HCT116 (cell line): ENCODE results near the gene SBK2. TPM values are rescaled to one million over a fixed set of nuclear protein-coding genes. Genes with fewer than 3 reads are reported as not detected.

ENCODE experiments used
- ATAC-seq: fragments of 200-7000 bp; cut with Tn5 transposase; 2 replicates; pipeline ENCODE4 v1.9.1; 2020; ENCODE audit warnings: mild to moderate bottlenecking, moderate library complexity
- BruUV-seq: library from RNA; stranded (reverse); fragments of 400-500 nt; replicated peaks from 2 replicates; lab custom pipeline; 2021; lab: Mats Ljungman, UMichigan
- CTCF ChIA-PET: fragments of 300-600 bp; sonication (Branson Sonifier 250); formaldehyde crosslinking; loops from one replicate; lab custom pipeline; 2021; ENCODE audit warnings: antibody characterized with exemption; lab: Charles Lee
- POLR2A ChIA-PET: fragments of 300-600, 350-600 bp; sonication (Branson Sonifier 250); formaldehyde crosslinking; loops from one replicate; lab custom pipeline; 2021; ENCODE audit warnings: antibody characterized with exemption; lab: Charles Lee
- RAD21 ChIA-PET, 2 experiments: fragments of 300-600 bp; sonication (Branson Sonifier 250); formaldehyde crosslinking; loops; one replicate each; lab custom pipeline; 2023; ENCODE audit warnings: low total read pairs in 2 of 2; ENCODE audit not compliant: uncharacterized antibody in 2 of 2, unreplicated experiment in 2 of 2, low non-redundant PET in 1 of 2; lab: Charles Lee
- DNase-seq: peaks from one replicate; pipeline ENCODE4 v3.0.0-alpha.2; 2010; ENCODE audit warnings: low read depth, low spot score
- H2AFZ ChIP-seq: fragments of 200-600 bp; shearing (Covaris generic), sonication (generic); 2 replicates; pipeline ENCODE4 v1.6.1; 2017; ENCODE audit warnings: low read depth, mixed run types, mixed read lengths, antibody characterized with exemption, low read length; ENCODE audit not compliant: poor library complexity, severe bottlenecking
- H3K27ac ChIP-seq: 2 replicates; pipeline ENCODE4 v1.5.1; 2012; ENCODE audit warnings: low read depth, low read length
- H3K27me3 ChIP-seq: fragments of 200-600 bp; sonication (generic); 2 replicates; pipeline ENCODE4 v1.6.1; 2016; ENCODE audit warnings: mixed run types, low read length, mixed read lengths; ENCODE audit not compliant: insufficient read depth
- H3K36me3 ChIP-seq, 2 experiments: fragments of 200-500 bp in 1 of 2; fragments of 200-600 bp in 1 of 2; sonication (Bioruptor generic) in 1 of 2; sonication (generic) in 1 of 2; 2 replicates each; pipeline versions ENCODE4 v1.5.1 to v1.6.1; 2014 to 2016; ENCODE audit warnings: low read length in 2 of 2, inconsistent platforms in 1 of 2, mixed read lengths in 1 of 2, mixed run types in 1 of 2; ENCODE audit not compliant: insufficient read depth in 2 of 2, control insufficient read depth in 1 of 2
- H3K4me1 ChIP-seq, 2 experiments: fragments of 200-600 bp in 1 of 2; sonication (generic) in 1 of 2; 2 replicates each; pipeline versions ENCODE4 v1.5.1 to v1.6.1; 2012 to 2017; ENCODE audit warnings: low read length in 2 of 2, inconsistent platforms in 1 of 2, mild to moderate bottlenecking in 1 of 2, mixed read lengths in 1 of 2, mixed run types in 1 of 2, moderate library complexity in 1 of 2; ENCODE audit not compliant: insufficient read depth in 2 of 2, control insufficient read depth in 1 of 2
- H3K4me2 ChIP-seq: fragments of 200-600 bp; sonication (generic); 2 replicates; pipeline ENCODE4 v1.6.1; 2017; ENCODE audit warnings: mixed run types, low read length, mixed read lengths
- H3K4me3 ChIP-seq, 2 experiments: fragments of 200-600 bp in 1 of 2; sonication (generic) in 1 of 2; replicated peaks in 1 of 2; 2 replicates each; pipeline ENCODE4 v1.5.1; 2011 to 2016; ENCODE audit warnings: low read length in 2 of 2, control low read depth in 1 of 2, low read depth in 1 of 2, mild to moderate bottlenecking in 1 of 2, mixed read lengths in 1 of 2, mixed run types in 1 of 2
- H3K79me2 ChIP-seq: fragments of 200-600 bp; sonication (generic); 2 replicates; pipeline ENCODE4 v1.6.1; 2017; ENCODE audit warnings: mild to moderate bottlenecking, mixed run types, low read length, moderate library complexity, mixed read lengths; ENCODE audit not compliant: insufficient read depth
- H3K9ac ChIP-seq: fragments of 200-600 bp; sonication (generic); 2 replicates; pipeline ENCODE4 v1.6.1; 2016; ENCODE audit warnings: low read length, mixed read lengths
- H3K9me2 ChIP-seq: fragments of 200-600 bp; sonication (generic), shearing (Covaris generic); 2 replicates; pipeline ENCODE4 v1.6.1; 2017; ENCODE audit warnings: mixed run types, mild to moderate bottlenecking, moderate library complexity; ENCODE audit not compliant: insufficient read depth
- H3K9me3 ChIP-seq, 2 experiments: fragments of 200-500 bp in 1 of 2; fragments of 200-600 bp in 1 of 2; sonication (Bioruptor generic) in 1 of 2; sonication (generic) in 1 of 2; 2 replicates each; pipeline ENCODE4 v1.6.1; 2014 to 2017; ENCODE audit warnings: low read length in 2 of 2, mixed read lengths in 2 of 2, inconsistent platforms in 1 of 2, low read depth in 1 of 2, mild to moderate bottlenecking in 1 of 2, mixed run types in 1 of 2, moderate library complexity in 1 of 2; ENCODE audit not compliant: control insufficient read depth in 1 of 2, insufficient read depth in 1 of 2
- H4K20me1 ChIP-seq: fragments of 200-600 bp; sonication (generic), shearing (Covaris generic); 2 replicates; pipeline ENCODE4 v1.6.1; 2017; ENCODE audit warnings: mixed run types, mild to moderate bottlenecking, moderate library complexity; ENCODE audit not compliant: insufficient read depth
- CEBPB ChIP-seq: IDR thresholded peaks from 2 replicates; pipeline ENCODE4 v1.6.1; 2012; ENCODE audit warnings: low read depth
- EGR1 ChIP-seq: IDR thresholded peaks from 2 replicates; pipeline ENCODE4 v1.6.1; 2012; ENCODE audit warnings: low read depth
- EZH2 ChIP-seq: fragments of 200-600 bp; sonication (generic); IDR thresholded peaks from 2 replicates; pipeline ENCODE4 v1.6.1; 2017; ENCODE audit warnings: antibody characterized with exemption, mixed run types
- EZH2phosphoT487 ChIP-seq: fragments of 200-600 bp; IDR thresholded peaks from 2 replicates; pipeline ENCODE4 v1.6.1; 2018; ENCODE audit warnings: antibody characterized with exemption, borderline replicate concordance
- POLR2A ChIP-seq: IDR thresholded peaks from 2 replicates; pipeline ENCODE4 v1.7.0; 2011; ENCODE audit warnings: borderline replicate concordance; ENCODE audit not compliant: insufficient read depth, insufficient read length; ENCODE audit errors: extremely low read depth
- RAD21 ChIP-seq: IDR thresholded peaks from 2 replicates; pipeline ENCODE4 v1.6.1; 2012; ENCODE audit warnings: low read depth, mild to moderate bottlenecking
- REST ChIP-seq: IDR thresholded peaks from 2 replicates; pipeline ENCODE4 v1.6.1; 2012; ENCODE audit warnings: low read depth
- SIN3A ChIP-seq: IDR thresholded peaks from 2 replicates; pipeline ENCODE4 v1.6.1; 2012; ENCODE audit warnings: low read depth
- TCF7L2 ChIP-seq: IDR thresholded peaks from 2 replicates; pipeline ENCODE4 v1.7.0; 2011; ENCODE audit warnings: borderline replicate concordance, inconsistent platforms; ENCODE audit not compliant: insufficient read depth, insufficient read length; ENCODE audit errors: extremely low read depth
- intact Hi-C: fragments of 100-400 bp; cut with micrococcal nuclease; formaldehyde crosslinking; loops from 2 replicates; pipeline ENCODE4 v1.10.0; 2022
- total RNA-seq: library from RNA; stranded (reverse); gene quantifications from one replicate; pipeline ENCODE4 v1.2.1, GENCODE V29; 2021; ENCODE audit not compliant: unreplicated experiment
- TF ChIP-seq, protein P1 (sequence below), 3 experiments: fragments of 200-600 bp in 1 of 3; sonication (generic) in 1 of 3; IDR thresholded peaks in 2 of 3; conservative IDR thresholded peaks in 1 of 3; 2 replicates each; pipeline ENCODE4 v1.5.1; 2012 to 2017; ENCODE audit warnings: low read depth in 2 of 3, low read length in 2 of 3, antibody characterized with exemption in 1 of 3, borderline replicate concordance in 1 of 3, control low read depth in 1 of 3, mild to moderate bottlenecking in 1 of 3, mixed read lengths in 1 of 3, mixed run types in 1 of 3, moderate library complexity in 1 of 3; ENCODE audit not compliant: insufficient read depth in 1 of 3

Gene SBK2
- total RNA-seq, 1 experiment from 2014 or later = 0.30 TPM

DNA sequence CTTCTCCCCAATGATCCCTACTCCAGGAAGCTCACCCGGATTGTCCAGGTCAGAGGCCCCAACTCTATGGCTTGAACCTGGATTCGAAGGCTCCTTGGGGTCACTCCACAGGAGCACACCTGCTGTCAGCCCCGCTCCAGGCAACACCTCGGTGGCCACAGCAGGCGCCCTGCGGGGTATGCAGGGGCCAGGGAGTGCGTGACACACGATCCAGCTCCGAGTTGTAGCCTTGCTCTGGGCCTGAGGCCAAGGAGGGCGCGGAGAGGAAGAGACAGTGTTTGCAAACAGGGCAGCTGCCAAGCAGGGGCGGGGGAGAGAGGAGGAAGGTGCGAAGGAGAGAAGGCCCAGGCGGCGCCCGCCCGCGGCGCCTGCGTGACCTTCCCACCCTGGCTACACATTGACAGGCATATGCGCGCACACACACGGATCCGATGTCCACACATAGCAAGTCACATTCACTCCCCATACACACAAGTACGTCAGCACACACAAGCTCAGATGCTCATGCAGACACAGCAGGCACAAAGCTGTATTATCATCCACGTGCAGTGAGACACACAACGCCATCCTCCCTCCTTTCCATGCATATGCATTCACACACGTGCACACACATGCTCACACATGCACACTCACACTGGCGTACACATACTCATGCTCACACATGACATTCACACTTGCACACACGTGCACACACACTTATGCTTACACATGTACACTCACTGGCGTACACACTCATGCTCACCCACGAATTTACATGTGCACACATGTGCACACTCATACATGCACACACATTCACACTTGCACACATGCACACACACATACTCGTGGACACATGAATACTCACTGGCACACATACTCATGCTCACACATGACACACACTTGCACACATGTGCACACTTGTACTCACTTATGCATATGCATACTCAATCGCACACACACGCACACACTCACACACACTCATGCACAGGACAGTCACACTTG is 10.4 kb downstream of the SBK2 start:
- no peak overlapping the region for H3K27ac ChIP-seq
- no peak for TF ChIP-seq SIN3A
- TF ChIP-seq, all 23 proteins: peak for 0
- DNase-seq (no peak), ATAC-seq (no peak)
- H3K4me3 ChIP-seq = no peak overlapping the region
- H2AFZ ChIP-seq = no peak overlapping the region
- no peaks in the 10 kb centered on the region for H3K9me2 ChIP-seq
- peaks cover 0 to 4% of the 10 kb centered on the region in 2 experiments; a peak in 1 of 4 replicates for H3K9me3 ChIP-seq
- no peaks in the 10 kb centered on the region for H3K36me3 ChIP-seq
- no peaks in the 10 kb centered on the region for H3K27me3 ChIP-seq
- peaks cover 0 to 4% of the 10 kb centered on the region in 2 experiments; a peak in 1 of 4 replicates for H3K4me1 ChIP-seq
- CTCF ChIA-PET = no interaction called here
- RAD21 ChIA-PET = no interaction called here
- no peak overlapping the region for H3K9ac ChIP-seq
- POLR2A ChIA-PET = interaction anchor here (0.8 kb wide), 1 partner anchor 50 kb away, joined by 3 read pairs; the partner anchor contains the start of gene ZNF628
- BruUV-seq = no TSS peak
- H4K20me1 ChIP-seq = no peaks in the 10 kb centered on the region
- intact Hi-C loops = no loop called here
- H3K79me2 ChIP-seq = no peaks in the 10 kb centered on the region
- H3K4me2 ChIP-seq = no peak overlapping the region

DNA sequence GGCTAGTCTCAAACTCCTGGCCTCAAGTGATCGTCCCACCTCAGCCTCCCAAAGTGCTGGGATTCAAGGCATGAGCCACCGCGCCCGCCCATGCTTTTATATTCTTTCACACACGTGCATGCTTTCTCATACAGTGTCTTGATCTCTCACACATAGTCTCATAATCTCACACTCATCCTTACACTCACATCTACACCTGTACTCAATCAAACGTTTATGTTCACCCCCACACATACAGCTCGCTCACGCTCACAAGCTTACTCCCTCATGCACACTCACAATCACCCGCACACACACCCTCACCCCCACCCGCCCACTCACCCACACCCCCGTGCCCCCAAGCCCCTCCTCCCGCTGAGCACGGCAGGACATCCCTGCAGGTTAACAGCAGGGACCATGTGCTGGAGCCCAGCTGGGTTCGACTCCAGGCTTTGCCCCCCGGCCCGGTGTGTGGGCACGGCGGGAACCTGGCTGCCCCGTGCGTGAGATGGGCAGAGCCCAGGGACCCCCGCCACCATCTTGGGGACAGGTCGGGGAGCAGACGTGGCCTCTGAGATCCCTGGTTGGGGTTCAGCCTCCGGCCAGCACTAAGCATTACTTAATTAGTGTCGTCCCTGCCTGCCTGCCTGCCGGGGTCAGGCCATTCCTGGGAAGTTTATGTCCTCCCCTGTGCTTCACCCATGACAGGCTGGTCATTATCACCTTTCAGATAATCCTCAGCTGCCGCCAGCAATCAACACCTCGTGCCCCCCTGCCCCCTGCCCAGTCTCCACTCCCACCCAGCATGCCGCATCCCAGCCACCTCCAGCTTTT is 11.4 kb downstream of the SBK2 start:
- RAD21 ChIA-PET = no interaction called here
- no TSS peak for BruUV-seq
- DNase-seq = no peak
- no peaks in the 10 kb centered on the region for H3K79me2 ChIP-seq
- CTCF ChIA-PET = no interaction called here
- no peaks in the 10 kb centered on the region for H3K27me3 ChIP-seq
- H2AFZ ChIP-seq = no peak overlapping the region
- no peak overlapping the region for H3K4me2 ChIP-seq
- H3K4me3 ChIP-seq = no peak overlapping the region
- ATAC-seq = no peak
- peaks cover 0 to 4% of the 10 kb centered on the region in 2 experiments; a peak in 1 of 4 replicates for H3K4me1 ChIP-seq
- peaks cover 0 to 4% of the 10 kb centered on the region in 2 experiments; a peak in 1 of 4 replicates for H3K9me3 ChIP-seq
- no peaks in the 10 kb centered on the region for H3K9me2 ChIP-seq
- H3K27ac ChIP-seq = no peak overlapping the region
- H3K9ac ChIP-seq = no peak overlapping the region
- intact Hi-C loops = no loop called here
- H4K20me1 ChIP-seq = no peaks in the 10 kb centered on the region
- H3K36me3 ChIP-seq = no peaks in the 10 kb centered on the region
- POLR2A ChIA-PET = interaction anchor here (0.8 kb wide), 1 partner anchor 49 kb away, joined by 3 read pairs; the partner anchor contains the start of gene ZNF628
- TF ChIP-seq, protein P1, sequence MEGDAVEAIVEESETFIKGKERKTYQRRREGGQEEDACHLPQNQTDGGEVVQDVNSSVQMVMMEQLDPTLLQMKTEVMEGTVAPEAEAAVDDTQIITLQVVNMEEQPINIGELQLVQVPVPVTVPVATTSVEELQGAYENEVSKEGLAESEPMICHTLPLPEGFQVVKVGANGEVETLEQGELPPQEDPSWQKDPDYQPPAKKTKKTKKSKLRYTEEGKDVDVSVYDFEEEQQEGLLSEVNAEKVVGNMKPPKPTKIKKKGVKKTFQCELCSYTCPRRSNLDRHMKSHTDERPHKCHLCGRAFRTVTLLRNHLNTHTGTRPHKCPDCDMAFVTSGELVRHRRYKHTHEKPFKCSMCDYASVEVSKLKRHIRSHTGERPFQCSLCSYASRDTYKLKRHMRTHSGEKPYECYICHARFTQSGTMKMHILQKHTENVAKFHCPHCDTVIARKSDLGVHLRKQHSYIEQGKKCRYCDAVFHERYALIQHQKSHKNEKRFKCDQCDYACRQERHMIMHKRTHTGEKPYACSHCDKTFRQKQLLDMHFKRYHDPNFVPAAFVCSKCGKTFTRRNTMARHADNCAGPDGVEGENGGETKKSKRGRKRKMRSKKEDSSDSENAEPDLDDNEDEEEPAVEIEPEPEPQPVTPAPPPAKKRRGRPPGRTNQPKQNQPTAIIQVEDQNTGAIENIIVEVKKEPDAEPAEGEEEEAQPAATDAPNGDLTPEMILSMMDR (IDR thresholded peaks at IDR 0.05 in 2 of 3, conservative IDR thresholded peaks at IDR 0.05 in 1 of 3; ENCODE audit: borderline replicate concordance in 1 of 3, insufficient read depth in 1 of 3, low read depth in 2 of 3, low read length in 2 of 3) = no peak
- TF ChIP-seq TCF7L2 = no peak
- no peak for TF ChIP-seq EZH2phosphoT487
- TF ChIP-seq EZH2 = no peak
- no peak for TF ChIP-seq RAD21
- TF ChIP-seq POLR2A = no peak
- TF ChIP-seq CEBPB = no peak
- TF ChIP-seq REST = no peak
- no peak for TF ChIP-seq EGR1
